Measurements from ENCODE around the gene LNX2.

The LNX2 gene

GRCh38 chr13:27620377-27621115 is at the start of gene LNX2:
Gene LNX2, minus strand, starts transcription at chr13:27620529. Its CDS starts 38,826 bp downstream, at chr13:27581703.
- peak; percentile 51 for DNase-seq

- no peak for DNase-seq
Observed at GRCh38 chr13:27667946-27668345, 47.6 kb upstream of the LNX2 start.

GRCh38 chr13:27666951-27667350 is 46.6 kb upstream of the LNX2 start:
- DNase-seq = no peak

- DNase-seq = no peak
Observed at GRCh38 chr13:27665761-27666160, 45.4 kb upstream of the LNX2 start.

GRCh38 chr13:27665333-27665732 is 45.0 kb upstream of the LNX2 start:
- no peak for DNase-seq

- no peak for DNase-seq
Observed at GRCh38 chr13:27663947-27664346, 43.6 kb upstream of the LNX2 start.

GRCh38 chr13:27662738-27663470 is 42.6 kb upstream of the LNX2 start:
- DNase-seq = no peak

- DNase-seq = no peak
Observed at GRCh38 chr13:27661017-27661416, 40.7 kb upstream of the LNX2 start.

GRCh38 chr13:27660511-27660910 is 40.2 kb upstream of the LNX2 start:
- no peak for DNase-seq

- no peak for DNase-seq
Observed at GRCh38 chr13:27659145-27659865, 39.0 kb upstream of the LNX2 start.

- no peak for DNase-seq
Observed at GRCh38 chr13:27658546-27658945, 38.2 kb upstream of the LNX2 start.

GRCh38 chr13:27657724-27658123 is 37.4 kb upstream of the LNX2 start:
- DNase-seq = no peak

- DNase-seq = no peak
Observed at GRCh38 chr13:27654816-27655215, 34.5 kb upstream of the LNX2 start.

GRCh38 chr13:27654059-27654458 is 33.7 kb upstream of the LNX2 start:
- DNase-seq = no peak

- DNase-seq = no peak
Observed at GRCh38 chr13:27650312-27650711, 30.0 kb upstream of the LNX2 start.

- DNase-seq = no peak
Observed at GRCh38 chr13:27644302-27644701, 24.0 kb upstream of the LNX2 start.

- no peak for DNase-seq
Observed at GRCh38 chr13:27643334-27644132, 23.2 kb upstream of the LNX2 start.

GRCh38 chr13:27641711-27642502 is 21.6 kb upstream of the LNX2 start:
- no peak for DNase-seq

GRCh38 chr13:27639186-27639585 is 18.9 kb upstream of the LNX2 start:
- DNase-seq = no peak

- no peak for DNase-seq
Observed at GRCh38 chr13:27638521-27638920, 18.2 kb upstream of the LNX2 start.

GRCh38 chr13:27638001-27638400 is 17.7 kb upstream of the LNX2 start:
- no peak for DNase-seq

GRCh38 chr13:27637289-27637626 is 16.9 kb upstream of the LNX2 start:
- no peak for DNase-seq
